Fibroblast of lung (primary cell): ENCODE results near the gene SEMA6B. TPM values are rescaled to one million over a fixed set of nuclear protein-coding genes. Genes with fewer than 3 reads are reported as not detected.
"Not testable (repeated sequence)": the region's sequence is repeated elsewhere in the genome, so short reads cannot be mapped to it uniquely, and the experiment has no call there.

Experiments used
- DNase-seq, 2 donors: peaks; one replicate each; pipeline versions ENCODE4 v3.0.0 to v3.0.0-alpha.2; 2010; ENCODE audit warnings: low read depth in 2 of 2
- H2AFZ ChIP-seq: 2 replicates; pipeline ENCODE4 v1.5.1; 2012; ENCODE audit warnings: low read length, control low read depth, inconsistent platforms
- H3K27ac ChIP-seq: 2 replicates; pipeline ENCODE4 v1.5.1; 2011; ENCODE audit warnings: low read length, control low read depth; ENCODE audit not compliant: insufficient read depth
- H3K27me3 ChIP-seq: 2 replicates; pipeline ENCODE4 v1.5.1; 2011; ENCODE audit warnings: mild to moderate bottlenecking, low read length; ENCODE audit not compliant: control insufficient read depth, insufficient read depth
- H3K36me3 ChIP-seq: 2 replicates; pipeline ENCODE4 v1.5.1; 2011; ENCODE audit warnings: low read length; ENCODE audit not compliant: control insufficient read depth, insufficient read depth
- H3K4me1 ChIP-seq: 2 replicates; pipeline ENCODE4 v1.5.1; 2011; ENCODE audit warnings: low read length; ENCODE audit not compliant: control insufficient read depth, insufficient read depth; ENCODE audit errors: extremely low read depth
- H3K4me2 ChIP-seq: 2 replicates; pipeline ENCODE4 v1.5.1; 2011; ENCODE audit warnings: low read length, control low read depth; ENCODE audit not compliant: insufficient read depth; ENCODE audit errors: extremely low read depth
- H3K4me3 ChIP-seq, 4 experiments: fragments of 200-600 bp in 1 of 4; sonication (generic) in 1 of 4; replicated peaks in 1 of 4; 2 replicates each; pipeline ENCODE4 v1.5.1; 2011 to 2016; ENCODE audit warnings: low read length in 4 of 4, low read depth in 3 of 4, mild to moderate bottlenecking in 3 of 4, control low read depth in 2 of 4, inconsistent platforms in 1 of 4, mixed read lengths in 1 of 4; ENCODE audit not compliant: insufficient read depth in 1 of 4; ENCODE audit errors: control extremely low read depth in 1 of 4
- H3K79me2 ChIP-seq: 2 replicates; pipeline ENCODE4 v1.5.1; 2012; ENCODE audit warnings: mild to moderate bottlenecking, low read length, inconsistent platforms; ENCODE audit not compliant: control insufficient read depth, insufficient read depth
- H3K9ac ChIP-seq: 2 replicates; pipeline ENCODE4 v1.5.1; 2011; ENCODE audit warnings: mild to moderate bottlenecking, low read length, control low read depth; ENCODE audit not compliant: insufficient read depth
- H3K9me3 ChIP-seq: 2 replicates; pipeline ENCODE4 v1.5.1; 2012; ENCODE audit warnings: low read depth, low read length; ENCODE audit not compliant: control insufficient read depth, insufficient read depth
- H4K20me1 ChIP-seq: 2 replicates; pipeline ENCODE4 v1.5.1; 2011; ENCODE audit warnings: low read length; ENCODE audit not compliant: control insufficient read depth, insufficient read depth; ENCODE audit errors: extremely low read depth
- EZH2 ChIP-seq: IDR thresholded peaks from 2 replicates; pipeline ENCODE4 v1.5.1; 2012; ENCODE audit warnings: low read length, control low read depth, mild to moderate bottlenecking; ENCODE audit errors: missing control alignments
- polyA plus RNA-seq, 2 donors: library from polyadenylated mRNA; depleted of rRNA in 1 of 2; stranded (reverse) in 1 of 2; unstranded in 1 of 2; fragments of >200 nt; gene quantifications; 2 replicates each; pipeline ENCODE4 v1.2.1, GENCODE V29; 2011 to 2012; ENCODE audit warnings: missing spikeins in 1 of 2
- total RNA-seq: library from RNA; depleted of rRNA; stranded (reverse); fragments of >200 nt; gene quantifications from 2 replicates; pipeline ENCODE4 v1.2.1, GENCODE V29; 2014
- TF ChIP-seq, protein P1 (sequence below), 2 donors: IDR thresholded peaks in 1 of 2; conservative IDR thresholded peaks in 1 of 2; 1 replicate in 1 of 2; 2 replicates in 1 of 2; pipeline ENCODE4 v1.5.1; 2011 to 2012; ENCODE audit warnings: low read length in 2 of 2, control low read depth in 1 of 2, inconsistent platforms in 1 of 2, low read depth in 1 of 2, mild to moderate bottlenecking in 1 of 2

Gene SEMA6B
- total and polyA plus RNA-seq, 2 donors (not counting 1 experiment from before 2014, with no cell fraction given) = under 0.01 to 0.31 TPM

DNA sequence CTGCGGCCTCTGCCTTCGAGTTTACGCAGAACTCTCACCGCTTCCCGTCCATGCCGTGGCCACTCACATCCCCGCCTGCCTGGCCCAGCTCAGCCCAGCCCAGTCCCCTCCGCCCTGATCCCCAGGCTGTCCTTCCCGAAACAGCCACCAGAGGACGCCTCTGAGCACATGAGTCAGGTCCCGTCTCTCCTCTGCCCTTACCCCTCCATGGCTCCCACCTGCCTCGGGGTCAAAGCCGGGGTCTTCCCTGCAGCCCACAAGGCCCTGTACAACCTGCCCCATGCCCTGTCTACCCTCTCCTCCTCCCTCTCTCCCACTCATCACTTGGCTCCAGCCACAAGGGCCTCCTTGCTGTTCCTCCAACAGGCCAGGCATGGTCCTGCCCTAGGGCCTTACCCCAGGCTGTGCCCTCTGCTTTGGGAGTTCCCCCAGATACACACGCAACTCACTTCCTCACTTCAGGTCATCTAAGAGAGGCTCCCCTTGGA lies 8.1 kb upstream of the SEMA6B start:
- no peaks in the 10 kb centered on the region for H3K4me1 ChIP-seq
- H3K9me3 ChIP-seq = no peaks in the 10 kb centered on the region
- no peak overlapping the region for H3K4me3 ChIP-seq
- no peak for TF ChIP-seq EZH2
- TF ChIP-seq, protein P1, sequence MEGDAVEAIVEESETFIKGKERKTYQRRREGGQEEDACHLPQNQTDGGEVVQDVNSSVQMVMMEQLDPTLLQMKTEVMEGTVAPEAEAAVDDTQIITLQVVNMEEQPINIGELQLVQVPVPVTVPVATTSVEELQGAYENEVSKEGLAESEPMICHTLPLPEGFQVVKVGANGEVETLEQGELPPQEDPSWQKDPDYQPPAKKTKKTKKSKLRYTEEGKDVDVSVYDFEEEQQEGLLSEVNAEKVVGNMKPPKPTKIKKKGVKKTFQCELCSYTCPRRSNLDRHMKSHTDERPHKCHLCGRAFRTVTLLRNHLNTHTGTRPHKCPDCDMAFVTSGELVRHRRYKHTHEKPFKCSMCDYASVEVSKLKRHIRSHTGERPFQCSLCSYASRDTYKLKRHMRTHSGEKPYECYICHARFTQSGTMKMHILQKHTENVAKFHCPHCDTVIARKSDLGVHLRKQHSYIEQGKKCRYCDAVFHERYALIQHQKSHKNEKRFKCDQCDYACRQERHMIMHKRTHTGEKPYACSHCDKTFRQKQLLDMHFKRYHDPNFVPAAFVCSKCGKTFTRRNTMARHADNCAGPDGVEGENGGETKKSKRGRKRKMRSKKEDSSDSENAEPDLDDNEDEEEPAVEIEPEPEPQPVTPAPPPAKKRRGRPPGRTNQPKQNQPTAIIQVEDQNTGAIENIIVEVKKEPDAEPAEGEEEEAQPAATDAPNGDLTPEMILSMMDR (conservative IDR thresholded peaks at IDR 0.05 in 1 of 2, IDR thresholded peaks at IDR 0.05 in 1 of 2; ENCODE audit: low read depth in 1 of 2, low read length in 2 of 2) = peak; percentile 71 to 93
- no peaks in the 10 kb centered on the region for H3K27me3 ChIP-seq
- no peaks in the 10 kb centered on the region for H3K36me3 ChIP-seq
- no peak overlapping the region for H3K4me2 ChIP-seq
- H3K79me2 ChIP-seq = no peaks in the 10 kb centered on the region
- H4K20me1 ChIP-seq = no peaks in the 10 kb centered on the region
- H3K9ac ChIP-seq = no peak overlapping the region
- no peak overlapping the region for H2AFZ ChIP-seq
- DNase-seq = peak in 1 of 2 donors; percentile 47
- no peak overlapping the region for H3K27ac ChIP-seq

DNA sequence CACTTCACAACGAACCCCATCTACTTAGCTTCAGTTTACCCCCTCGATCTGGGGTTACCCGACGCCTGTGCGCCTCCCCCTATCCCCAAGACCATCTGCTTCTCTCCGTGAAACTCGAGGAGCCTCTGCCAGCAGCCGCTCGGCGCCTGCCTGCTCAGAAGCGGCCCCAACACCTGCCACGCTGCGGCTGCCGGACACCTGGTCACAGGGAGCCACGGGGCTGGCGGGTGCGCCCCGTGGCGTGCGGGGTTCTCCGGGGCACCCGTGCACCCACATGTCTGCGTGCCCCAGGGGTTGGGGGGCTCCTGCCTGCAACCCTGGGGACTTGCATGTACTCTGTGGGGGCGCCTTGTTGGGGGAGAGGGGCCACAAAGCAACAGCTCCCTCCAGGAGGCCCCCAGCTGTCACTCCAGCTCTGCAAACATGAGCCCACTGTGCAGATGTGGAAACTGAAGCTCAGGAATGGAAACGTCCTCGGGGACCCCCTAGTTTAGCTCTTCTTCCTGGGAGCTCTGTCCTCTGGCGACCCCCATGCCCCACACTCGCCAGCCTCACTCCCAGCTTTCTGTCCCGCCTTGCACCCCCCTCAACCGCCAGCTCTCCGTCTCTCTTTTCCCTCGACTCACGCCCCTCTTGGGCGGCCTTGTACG lies 7.0 kb upstream of the SEMA6B start:
- H4K20me1 ChIP-seq = no peaks in the 10 kb centered on the region
- TF ChIP-seq, protein P1 (conservative IDR thresholded peaks at IDR 0.05 in 1 of 2, IDR thresholded peaks at IDR 0.05 in 1 of 2; ENCODE audit: low read depth in 1 of 2, low read length in 2 of 2) = no peak
- TF ChIP-seq EZH2 = no peak
- no peaks in the 10 kb centered on the region for H3K4me1 ChIP-seq
- H3K27ac ChIP-seq = no peak overlapping the region
- no peaks in the 10 kb centered on the region for H3K27me3 ChIP-seq
- no peaks in the 10 kb centered on the region for H3K36me3 ChIP-seq
- no peaks in the 10 kb centered on the region for H3K79me2 ChIP-seq
- DNase-seq = no peak
- no peak overlapping the region for H2AFZ ChIP-seq
- H3K9me3 ChIP-seq = no peaks in the 10 kb centered on the region
- H3K9ac ChIP-seq = no peak overlapping the region
- H3K4me3 ChIP-seq = no peak overlapping the region
- no peak overlapping the region for H3K4me2 ChIP-seq

DNA sequence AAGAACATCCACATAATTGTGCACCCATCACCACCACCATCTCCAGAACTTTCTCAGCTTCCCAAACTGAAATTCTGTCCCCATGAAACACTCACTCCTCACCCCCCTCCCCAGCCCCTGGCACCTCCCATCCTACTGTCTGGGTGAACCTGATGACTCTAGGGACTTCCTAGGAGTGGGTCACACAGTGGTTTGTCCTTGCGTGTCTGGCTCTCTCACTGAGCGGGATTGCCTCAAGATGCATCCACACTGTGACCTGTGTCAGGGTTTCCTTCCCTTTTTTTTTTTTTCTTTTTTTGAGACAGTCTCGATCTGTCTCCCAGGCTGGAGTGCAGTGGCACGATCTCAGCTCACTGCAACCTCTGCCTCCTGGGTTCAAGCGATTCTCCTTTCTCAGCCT lies 4.1 kb upstream of the SEMA6B start:
- H3K4me3 ChIP-seq = not testable (repeated sequence)

DNA sequence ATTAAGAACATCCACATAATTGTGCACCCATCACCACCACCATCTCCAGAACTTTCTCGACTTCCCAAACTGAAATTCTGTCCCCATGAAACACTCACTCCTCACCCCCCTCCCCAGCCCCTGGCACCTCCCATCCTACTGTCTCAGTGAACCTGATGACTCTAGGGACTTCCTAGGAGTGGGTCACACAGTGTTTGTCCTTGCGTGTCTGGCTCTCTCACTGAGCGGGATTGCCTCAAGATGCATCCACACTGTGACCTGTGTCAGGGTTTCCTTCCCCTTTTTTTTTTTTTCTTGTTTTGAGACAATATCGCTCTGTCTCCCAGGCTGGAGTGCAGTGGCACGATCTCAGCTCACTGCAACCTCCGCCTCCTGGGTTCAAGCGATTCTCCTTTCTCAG lies 2.6 kb upstream of the SEMA6B start:
- H3K36me3 ChIP-seq, H3K27me3 ChIP-seq, H3K79me2 ChIP-seq, H3K9ac ChIP-seq, H3K9me3 ChIP-seq, H4K20me1 ChIP-seq, H3K27ac ChIP-seq, H3K4me3 ChIP-seq, H3K4me2 ChIP-seq, H2AFZ ChIP-seq, H3K4me1 ChIP-seq, DNase-seq: not testable (repeated sequence)

More for the DNA sequence above, 4.1 kb upstream of the SEMA6B start:
- not testable (repeated sequence) for H4K20me1 ChIP-seq, H3K27me3 ChIP-seq, H3K27ac ChIP-seq, H3K9ac ChIP-seq, DNase-seq, H2AFZ ChIP-seq, H3K36me3 ChIP-seq, H3K9me3 ChIP-seq, H3K4me2 ChIP-seq, H3K79me2 ChIP-seq, H3K4me1 ChIP-seq
